GM19395 (cell line): ENCODE data around the gene PCGF2.
A peak's percentile ranks its signal among the peaks of the same experiment; 100 is the strongest.
"Not testable (repeated sequence)": the region's sequence is repeated elsewhere in the genome, so short reads cannot be mapped to it uniquely, and the experiment has no call there.

ENCODE experiments used
- ATAC-seq: cut with Tn5 transposase; IDR thresholded peaks from one replicate; pipeline ENCODE4 v1.9.1; 2021; ENCODE audit warnings: mild to moderate bottlenecking, moderate library complexity; ENCODE audit not compliant: unreplicated experiment

The PCGF2 gene

DNA sequence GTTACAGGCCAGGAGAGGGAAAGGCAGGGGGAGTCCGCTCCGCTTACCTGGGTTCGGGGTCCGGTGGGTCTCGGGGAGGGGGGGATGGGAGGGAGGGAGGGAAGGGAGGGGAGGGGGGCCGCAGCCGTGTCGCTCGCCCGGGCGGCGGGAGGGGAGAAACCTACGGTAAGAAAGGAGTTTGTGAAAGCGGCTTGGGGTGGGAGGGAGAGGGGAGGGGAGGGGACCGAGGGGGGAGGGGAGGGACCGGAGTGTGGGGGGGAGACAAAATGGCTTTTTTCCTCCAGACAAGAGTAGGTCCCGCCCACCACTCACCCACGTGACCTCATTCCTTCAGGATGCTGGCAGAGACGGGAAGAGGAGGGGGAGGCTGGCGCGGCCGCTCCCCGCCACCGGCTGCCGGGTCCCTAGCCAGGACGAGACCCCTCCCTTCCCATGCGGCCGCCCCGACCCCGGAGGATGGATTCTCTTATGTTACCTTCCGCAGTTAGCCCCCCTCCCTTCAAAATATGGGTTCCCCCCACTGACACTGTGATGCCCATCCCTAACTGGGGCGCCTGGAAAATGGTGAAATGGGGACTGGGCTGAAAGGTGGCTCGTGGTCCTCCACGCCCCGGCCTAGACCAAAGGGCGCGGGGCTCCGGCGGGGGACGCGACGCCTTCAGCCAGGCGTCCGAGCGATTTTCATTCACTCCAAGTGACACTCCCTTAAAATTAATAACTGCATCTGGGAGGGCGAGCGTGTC, at the start of gene PCGF2:
PCGF2 (minus strand) TSS at position 188 of the 743 bp plus-strand sequence. CDS start 7,934 bp downstream, outside the sequence.
- ATAC-seq: no peak

DNA sequence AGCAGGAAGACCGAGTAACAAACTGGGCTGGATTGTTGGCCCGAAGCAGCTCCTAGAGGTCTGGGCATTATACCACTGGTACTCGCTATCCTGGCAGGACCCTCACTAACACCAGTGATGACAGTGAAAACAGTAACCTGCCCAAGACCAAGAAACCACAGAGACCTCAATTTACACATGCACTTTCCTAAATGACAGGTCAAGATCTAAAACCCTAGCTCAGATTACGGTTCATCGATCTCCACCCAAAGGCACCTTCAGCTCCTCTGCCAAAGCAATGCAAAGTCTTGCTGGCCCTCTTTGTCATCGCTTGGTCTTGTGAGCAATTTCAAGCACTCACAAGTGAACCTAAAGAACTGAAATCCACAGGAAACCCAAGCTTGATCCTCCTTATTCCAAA, 49.7 kb upstream of the PCGF2 start:
- ATAC-seq: no peak

- ATAC-seq: no peak
These were observed 49.0 kb upstream of the PCGF2 start for GRCh38 chr17:38797158-38797490.

DNA sequence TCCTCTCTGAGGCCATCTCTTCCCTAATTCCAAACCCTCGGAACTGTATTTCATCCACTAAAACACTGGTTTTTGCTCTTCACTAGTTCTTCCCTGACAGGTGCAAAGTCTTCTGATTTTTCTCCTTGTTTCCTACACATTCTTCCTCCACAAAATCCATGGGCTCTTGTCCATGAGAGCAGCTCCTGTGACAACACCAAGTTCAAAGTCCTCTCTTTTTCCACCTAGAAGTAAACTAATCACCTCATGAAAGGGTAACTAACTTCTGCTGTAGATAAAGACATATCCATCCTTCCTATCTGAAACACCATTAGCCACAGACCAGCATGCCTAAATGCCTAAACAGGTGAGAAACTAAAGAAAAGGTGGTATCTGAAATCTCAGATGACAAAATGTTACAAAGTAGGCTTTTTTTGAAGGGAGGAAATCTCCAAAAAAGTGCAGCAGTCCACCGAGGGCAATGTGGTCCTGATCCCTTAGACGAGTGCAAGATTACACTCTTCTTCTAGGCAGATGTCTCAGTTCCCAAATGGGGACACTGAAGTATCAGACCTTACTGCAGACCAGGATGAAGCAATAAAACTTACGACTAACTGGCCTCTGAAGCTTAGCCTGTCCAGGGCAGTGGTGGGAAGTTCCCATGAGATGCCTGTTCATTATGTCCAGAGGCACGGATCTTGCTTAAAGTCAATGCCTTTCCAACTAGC, 48.5 kb upstream of the PCGF2 start:
- ATAC-seq: no peak

DNA sequence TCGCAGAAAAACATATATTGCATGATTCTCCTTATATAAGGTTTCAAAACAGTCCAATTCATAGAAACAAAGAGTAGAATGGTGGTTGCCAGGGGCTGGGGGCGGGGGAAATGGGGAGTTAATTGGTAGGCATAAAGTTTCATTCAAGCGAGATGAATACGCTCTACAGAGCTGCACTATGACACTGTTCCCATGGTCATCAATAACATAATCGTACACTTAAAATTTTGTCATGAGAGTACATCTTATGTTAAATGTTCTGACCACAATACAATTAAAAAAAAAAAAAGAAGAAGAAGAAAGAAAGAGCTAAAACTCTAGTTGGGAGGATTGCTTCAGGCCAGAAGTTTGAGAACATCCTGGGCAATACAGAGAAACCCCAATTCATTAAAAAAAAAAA, 46.1 kb upstream of the PCGF2 start:
- no peak for ATAC-seq

DNA sequence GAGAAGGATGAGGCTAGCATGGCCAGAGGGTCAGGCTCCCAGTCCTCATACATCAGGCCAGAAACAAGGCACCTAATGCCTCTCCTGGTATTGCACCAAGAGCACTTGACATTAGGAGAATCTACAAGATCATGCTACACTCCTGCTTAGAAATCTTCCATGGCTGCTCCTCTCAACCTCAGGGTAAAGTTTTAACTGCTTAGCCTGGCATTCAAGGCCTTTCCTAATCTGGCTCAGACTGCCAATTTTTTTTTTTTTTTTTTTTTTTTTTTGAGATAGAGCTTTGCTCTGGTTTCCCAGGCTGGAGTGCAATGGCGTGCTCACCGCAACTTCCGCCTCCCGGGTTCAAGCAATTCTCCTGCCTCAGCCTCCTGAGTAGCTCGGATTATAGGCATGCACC, 43.0 kb upstream of the PCGF2 start:
- ATAC-seq: no peak

DNA sequence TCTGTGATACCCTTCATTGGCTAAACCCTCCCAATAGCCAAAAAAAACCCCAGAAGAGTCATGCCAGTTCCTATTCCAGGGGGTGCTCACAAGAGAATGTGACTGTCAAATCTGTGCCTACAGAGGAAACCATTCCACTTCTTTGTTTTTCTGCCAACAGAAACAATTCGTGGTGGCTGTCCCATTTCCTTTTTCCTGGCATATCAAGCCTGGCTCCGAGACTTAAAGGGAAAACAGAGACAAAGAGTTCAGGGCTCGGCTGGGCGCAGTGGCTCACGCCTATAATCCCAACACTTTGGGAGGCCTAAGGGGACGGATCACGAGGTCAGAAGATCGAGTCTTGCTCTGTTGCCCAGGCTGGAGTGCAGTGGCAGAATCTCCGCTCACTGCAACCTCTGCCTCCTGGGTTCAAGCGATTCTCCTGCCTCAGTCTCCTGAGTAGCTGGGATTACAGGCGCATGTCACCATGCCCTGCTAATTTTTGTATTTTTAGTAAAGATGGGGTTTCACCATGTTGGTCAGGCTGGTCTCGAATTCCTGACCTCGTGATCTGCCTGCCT, 42.1 kb upstream of the PCGF2 start:
- ATAC-seq: not testable (repeated sequence)

DNA sequence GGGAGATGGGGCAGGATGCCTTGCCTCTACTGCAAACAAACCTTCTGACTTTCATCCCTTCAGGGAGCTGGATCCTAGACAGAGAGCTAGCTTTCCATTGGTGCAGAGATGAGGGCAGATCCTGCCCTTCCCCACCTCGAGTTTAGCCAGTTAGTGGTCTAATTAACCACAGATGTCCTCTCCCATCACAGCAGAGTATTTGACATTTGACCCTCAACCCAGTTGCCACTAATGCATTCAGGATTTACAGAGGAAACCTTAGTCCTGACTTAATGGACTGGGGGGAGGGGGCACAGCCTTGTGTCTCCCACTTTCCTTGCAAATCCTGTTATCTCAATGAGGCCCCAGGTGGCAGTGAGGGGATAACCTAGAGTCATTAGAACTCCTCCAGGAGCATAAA, 41.0 kb upstream of the PCGF2 start:
- no peak for ATAC-seq

GRCh38 chr17:38787999-38788398, 39.9 kb upstream of the PCGF2 start:
- not testable (repeated sequence) for ATAC-seq

GRCh38 chr17:38786372-38786771, 38.2 kb upstream of the PCGF2 start:
- ATAC-seq: no peak

DNA sequence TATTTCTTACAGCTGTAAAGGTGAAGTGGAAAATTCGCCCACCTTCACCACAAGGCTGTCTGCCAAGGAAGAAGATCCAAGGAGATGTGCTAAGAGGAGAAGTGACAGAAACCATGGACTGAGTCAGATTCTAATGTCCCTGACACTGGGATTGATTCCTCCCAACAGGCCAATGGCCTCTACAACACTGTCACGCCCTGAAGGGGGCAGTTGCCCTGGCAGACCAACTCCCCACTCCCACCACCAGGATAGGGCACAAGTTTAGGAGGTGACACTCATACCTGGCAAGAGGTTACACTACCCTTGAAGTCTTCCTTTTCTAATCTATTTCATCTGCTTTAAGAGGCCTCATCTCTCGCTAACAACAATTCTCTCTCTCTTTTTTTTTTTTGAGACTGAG, 35.1 kb upstream of the PCGF2 start:
- ATAC-seq: no peak

GRCh38 chr17:38779965-38780752, 32.0 kb upstream of the PCGF2 start:
- no peak for ATAC-seq

- ATAC-seq: no peak
These were observed 29.6 kb upstream of the PCGF2 start for GRCh38 chr17:38777641-38778250.

- ATAC-seq: no peak
These were observed 25.1 kb upstream of the PCGF2 start for GRCh38 chr17:38773258-38773657.

GRCh38 chr17:38768417-38768816, 20.3 kb upstream of the PCGF2 start:
- no peak for ATAC-seq

DNA sequence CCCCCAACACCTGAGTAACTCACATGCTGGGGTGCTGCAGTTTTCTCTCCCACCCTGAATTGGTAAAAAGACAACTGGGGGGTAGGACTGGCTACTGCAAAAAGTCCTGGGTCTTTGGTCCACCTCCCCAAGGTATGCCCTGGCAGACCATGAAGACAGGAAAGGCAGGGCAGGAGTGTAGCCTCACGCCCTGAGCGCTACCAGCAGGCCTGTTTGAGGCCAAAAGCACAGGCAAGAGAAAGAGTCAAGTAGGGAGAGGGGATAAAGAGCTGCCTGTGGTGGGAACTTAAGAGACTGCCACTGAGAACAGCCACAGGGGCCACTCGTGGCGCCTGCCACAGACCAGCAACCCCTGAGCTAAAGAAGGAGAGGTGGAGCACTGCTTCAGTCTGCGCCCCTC, 18.2 kb upstream of the PCGF2 start:
- ATAC-seq: no peak

GRCh38 chr17:38762231-38762630, 14.1 kb upstream of the PCGF2 start:
- no peak for ATAC-seq

DNA sequence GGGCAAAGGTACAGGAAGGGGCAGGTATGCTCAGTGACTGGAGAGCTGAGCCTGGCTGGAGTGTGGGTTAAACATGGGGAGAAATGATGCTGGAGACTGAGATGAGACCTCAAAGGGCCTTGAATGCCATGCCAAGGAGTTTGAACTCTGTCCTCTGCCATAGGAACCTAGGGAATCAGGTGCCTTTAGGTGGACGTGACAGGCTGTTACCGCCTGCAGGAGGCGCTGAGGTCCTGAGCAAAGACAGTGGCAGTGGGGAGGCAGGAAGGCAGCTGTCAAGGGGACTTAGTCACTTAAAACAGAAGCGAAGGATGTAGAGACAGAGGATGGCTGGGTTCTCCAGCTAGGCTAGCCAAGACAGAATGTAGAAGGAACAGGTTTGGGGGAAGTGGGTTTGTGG, 13.5 kb upstream of the PCGF2 start:
- ATAC-seq: no peak

DNA sequence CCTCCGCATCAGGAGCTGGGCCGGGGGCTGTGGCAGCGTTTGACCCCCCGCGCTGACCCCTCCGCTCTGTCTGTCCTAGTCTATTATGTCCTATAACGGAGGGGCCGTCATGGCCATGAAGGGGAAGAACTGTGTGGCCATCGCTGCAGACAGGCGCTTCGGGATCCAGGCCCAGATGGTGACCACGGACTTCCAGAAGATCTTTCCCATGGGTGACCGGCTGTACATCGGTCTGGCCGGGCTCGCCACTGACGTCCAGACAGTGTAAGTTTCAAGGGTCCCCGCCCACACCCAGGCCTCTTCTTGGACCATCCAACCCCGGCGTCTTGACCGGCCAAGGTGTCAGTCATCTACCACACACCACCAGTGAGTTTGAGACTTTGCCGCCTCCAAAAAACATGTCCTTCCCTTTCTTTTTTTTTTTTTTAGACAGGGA, 5.0 kb upstream of the PCGF2 start:
- no peak for ATAC-seq

DNA sequence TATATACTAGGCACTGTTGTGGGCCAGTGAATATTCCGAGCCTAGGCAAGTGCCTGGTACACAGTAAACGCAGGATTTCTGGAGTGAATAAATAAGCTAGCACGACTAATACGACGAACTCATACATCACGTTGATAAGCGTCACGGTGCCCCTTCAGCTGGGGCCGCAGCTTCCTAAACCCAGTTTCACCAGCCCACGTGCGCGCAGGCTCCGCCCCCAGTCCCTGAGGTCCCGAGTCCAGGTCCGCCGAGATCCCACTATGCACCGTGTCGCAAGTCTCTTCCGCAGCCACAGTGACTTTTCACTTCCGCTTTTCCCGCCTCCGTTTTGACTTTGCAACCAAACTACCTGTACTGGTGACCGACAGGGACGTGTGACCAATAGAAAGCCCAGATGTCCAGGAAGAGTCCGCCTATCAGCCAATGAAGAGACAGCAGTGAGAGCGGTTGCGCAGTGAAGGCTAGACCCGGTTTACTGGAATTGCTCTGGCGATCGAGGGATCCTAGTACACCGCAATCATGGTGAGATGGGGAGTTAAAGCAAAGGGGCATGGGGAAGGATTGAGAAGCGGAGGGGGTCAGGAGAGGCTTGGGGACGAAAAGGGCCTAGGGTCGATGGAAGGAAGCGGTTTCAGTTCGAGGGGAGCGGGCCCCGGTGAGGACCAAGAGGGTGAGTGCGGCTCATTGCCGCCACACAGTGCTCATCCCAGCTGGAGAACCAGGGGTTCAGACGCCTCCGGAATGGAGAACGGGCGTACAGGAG, 4.4 kb upstream of the PCGF2 start, which contains the start of gene PSMB3:
PSMB3 (plus strand) TSS at position 434 of the 763 bp plus-strand sequence; CDS start at position 520, 86 bp downstream.
- ATAC-seq: peak; percentile 81
